Measurements from ENCODE around the gene PITPNC1.
A peak's percentile ranks its signal among the peaks of the same experiment; 100 is the strongest.

DNA sequence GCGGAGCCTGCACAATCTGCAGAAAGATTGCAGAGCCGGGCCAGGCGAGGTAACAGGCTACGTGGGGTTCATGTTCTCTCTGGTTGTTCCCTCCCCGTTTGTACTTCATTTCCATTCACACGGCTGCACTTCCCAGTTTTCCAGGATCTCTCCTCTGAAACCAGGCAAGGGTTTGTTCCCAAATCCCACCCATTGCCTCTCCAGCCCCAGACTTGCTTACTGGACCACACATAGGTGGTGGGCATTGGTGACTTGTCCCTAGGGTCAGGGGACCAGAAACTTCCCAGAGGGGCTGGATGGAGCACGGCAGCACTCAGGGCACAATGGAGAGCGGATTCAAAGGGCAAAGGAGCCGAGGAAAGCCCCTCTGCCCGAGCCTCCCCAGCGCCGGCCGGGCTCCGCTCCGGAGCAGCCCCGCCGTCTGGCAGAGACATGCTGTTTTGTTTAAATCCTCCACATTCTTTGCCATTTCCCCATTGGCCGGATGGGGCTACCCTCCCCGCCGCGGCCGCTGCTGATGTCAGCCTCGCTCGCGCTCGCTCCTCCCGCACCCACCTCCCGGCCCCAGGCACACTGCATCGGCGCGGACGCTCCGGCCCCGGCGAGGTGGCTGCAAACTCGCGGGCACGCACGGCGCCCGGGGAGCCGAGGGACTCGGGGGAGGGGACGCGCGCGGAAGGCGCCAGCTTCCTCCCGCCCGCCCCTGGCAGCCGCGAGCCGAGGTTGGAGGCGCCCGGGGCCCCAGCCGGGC lies at the start of gene PITPNC1:
- TF ChIP-seq, protein P1, sequence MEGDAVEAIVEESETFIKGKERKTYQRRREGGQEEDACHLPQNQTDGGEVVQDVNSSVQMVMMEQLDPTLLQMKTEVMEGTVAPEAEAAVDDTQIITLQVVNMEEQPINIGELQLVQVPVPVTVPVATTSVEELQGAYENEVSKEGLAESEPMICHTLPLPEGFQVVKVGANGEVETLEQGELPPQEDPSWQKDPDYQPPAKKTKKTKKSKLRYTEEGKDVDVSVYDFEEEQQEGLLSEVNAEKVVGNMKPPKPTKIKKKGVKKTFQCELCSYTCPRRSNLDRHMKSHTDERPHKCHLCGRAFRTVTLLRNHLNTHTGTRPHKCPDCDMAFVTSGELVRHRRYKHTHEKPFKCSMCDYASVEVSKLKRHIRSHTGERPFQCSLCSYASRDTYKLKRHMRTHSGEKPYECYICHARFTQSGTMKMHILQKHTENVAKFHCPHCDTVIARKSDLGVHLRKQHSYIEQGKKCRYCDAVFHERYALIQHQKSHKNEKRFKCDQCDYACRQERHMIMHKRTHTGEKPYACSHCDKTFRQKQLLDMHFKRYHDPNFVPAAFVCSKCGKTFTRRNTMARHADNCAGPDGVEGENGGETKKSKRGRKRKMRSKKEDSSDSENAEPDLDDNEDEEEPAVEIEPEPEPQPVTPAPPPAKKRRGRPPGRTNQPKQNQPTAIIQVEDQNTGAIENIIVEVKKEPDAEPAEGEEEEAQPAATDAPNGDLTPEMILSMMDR (IDR thresholded peaks at IDR 0.05) = 0 out of 2 replicates have a peak, but pooled peaks have one; percentile 2
- TF ChIP-seq ZFX (IDR thresholded peaks at IDR 0.05; ENCODE audit: borderline replicate concordance) = no peak
